RWPE2 (cell line): ENCODE measurements around the gene ALLC.

Experiments used
- ATAC-seq: fragments of 200-7000 bp; cut with Tn5 transposase; 3 replicates; pipeline ENCODE4 v1.9.1; 2021; ENCODE audit warnings: low read depth
- DNase-seq: peaks from one replicate; pipeline ENCODE4 v3.0.0-alpha.2; 2020; ENCODE audit warnings: low spot score
- H3K27ac ChIP-seq: fragments of 450-650 bp; 2 replicates; pipeline ENCODE4 v1.5.1; 2017; ENCODE audit warnings: mild to moderate bottlenecking; ENCODE audit not compliant: poor library complexity, severe bottlenecking
- H3K27me3 ChIP-seq: fragments of 250-450 bp; sonication (Bioruptor Pico); 2 replicates; pipeline ENCODE4 v1.5.1; 2021; ENCODE audit warnings: mild to moderate bottlenecking, moderate library complexity; ENCODE audit not compliant: insufficient read depth, poor library complexity, severe bottlenecking
- H3K36me3 ChIP-seq: fragments of 250-450 bp; sonication (Bioruptor Pico); 2 replicates; pipeline ENCODE4 v1.5.1; 2020; ENCODE audit warnings: low read depth, mild to moderate bottlenecking, moderate library complexity
- H3K4me1 ChIP-seq: fragments of 250-450 bp; sonication (Bioruptor Pico); 2 replicates; pipeline ENCODE4 v1.5.1; 2021; ENCODE audit warnings: mild to moderate bottlenecking, moderate library complexity; ENCODE audit not compliant: insufficient read depth, poor library complexity, severe bottlenecking
- H3K4me3 ChIP-seq: fragments of 250-450 bp; sonication (Bioruptor Pico); 2 replicates; pipeline ENCODE4 v1.5.1; 2021; ENCODE audit warnings: mild to moderate bottlenecking, moderate library complexity; ENCODE audit not compliant: severe bottlenecking
- H3K9me3 ChIP-seq: fragments of 250-450 bp; sonication (Bioruptor Pico); 2 replicates; pipeline ENCODE4 v1.5.1; 2021; ENCODE audit warnings: mild to moderate bottlenecking, moderate library complexity; ENCODE audit not compliant: severe bottlenecking
- TF ChIP-seq, protein P1 (sequence below): fragments of 450-650 bp; IDR thresholded peaks from one replicate; pipeline ENCODE4 v1.5.1; 2017; ENCODE audit warnings: mild to moderate bottlenecking, moderate library complexity; ENCODE audit not compliant: poor library complexity, severe bottlenecking

The ALLC gene

DNA sequence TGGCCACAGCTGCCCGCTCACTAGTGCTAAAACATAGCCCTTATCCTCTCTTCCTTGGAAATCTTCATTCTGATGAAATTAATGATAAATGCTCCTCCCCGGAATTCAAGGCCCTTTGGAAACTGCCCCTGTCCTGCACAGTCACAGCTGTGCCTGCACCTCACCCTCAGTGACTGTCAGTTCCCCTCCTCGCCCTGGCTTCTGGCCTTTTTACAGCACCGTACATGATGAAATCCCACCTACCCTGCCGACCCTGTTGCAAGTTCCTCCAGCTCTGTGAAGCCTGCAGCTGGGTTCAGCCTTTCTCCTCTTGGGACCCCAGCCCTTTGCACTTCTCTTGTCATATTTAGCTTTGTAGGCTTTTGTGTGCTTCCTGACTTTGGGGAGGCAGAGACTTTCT lies 93.8 kb downstream of the ALLC start:
- H3K36me3 ChIP-seq = no peaks in the 10 kb centered on the region
- DNase-seq = no peak
- H3K4me1 ChIP-seq = no peaks in the 10 kb centered on the region
- H3K27me3 ChIP-seq = no peaks in the 10 kb centered on the region
- ATAC-seq = no peak
- peaks cover 4% of the 10 kb centered on the region for H3K9me3 ChIP-seq
- H3K27ac ChIP-seq = no peak overlapping the region
- TF ChIP-seq, protein P1, sequence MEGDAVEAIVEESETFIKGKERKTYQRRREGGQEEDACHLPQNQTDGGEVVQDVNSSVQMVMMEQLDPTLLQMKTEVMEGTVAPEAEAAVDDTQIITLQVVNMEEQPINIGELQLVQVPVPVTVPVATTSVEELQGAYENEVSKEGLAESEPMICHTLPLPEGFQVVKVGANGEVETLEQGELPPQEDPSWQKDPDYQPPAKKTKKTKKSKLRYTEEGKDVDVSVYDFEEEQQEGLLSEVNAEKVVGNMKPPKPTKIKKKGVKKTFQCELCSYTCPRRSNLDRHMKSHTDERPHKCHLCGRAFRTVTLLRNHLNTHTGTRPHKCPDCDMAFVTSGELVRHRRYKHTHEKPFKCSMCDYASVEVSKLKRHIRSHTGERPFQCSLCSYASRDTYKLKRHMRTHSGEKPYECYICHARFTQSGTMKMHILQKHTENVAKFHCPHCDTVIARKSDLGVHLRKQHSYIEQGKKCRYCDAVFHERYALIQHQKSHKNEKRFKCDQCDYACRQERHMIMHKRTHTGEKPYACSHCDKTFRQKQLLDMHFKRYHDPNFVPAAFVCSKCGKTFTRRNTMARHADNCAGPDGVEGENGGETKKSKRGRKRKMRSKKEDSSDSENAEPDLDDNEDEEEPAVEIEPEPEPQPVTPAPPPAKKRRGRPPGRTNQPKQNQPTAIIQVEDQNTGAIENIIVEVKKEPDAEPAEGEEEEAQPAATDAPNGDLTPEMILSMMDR = no peak
- no peak overlapping the region for H3K4me3 ChIP-seq
